NK-92 (cell line): ENCODE measurements around the gene CMPK2.

Experiments
- DNase-seq: peaks from one replicate; lab custom pipeline; 2025; ENCODE audit not compliant: unreplicated experiment; lab: John Stamatoyannopoulos, UW

CMPK2 gene

GRCh38 chr2:6845312-6845711, 20.4 kb downstream of the CMPK2 start:
- no peak for DNase-seq

GRCh38 chr2:6841537-6842287, 24.0 kb downstream of the CMPK2 start:
- no peak for DNase-seq

DNA sequence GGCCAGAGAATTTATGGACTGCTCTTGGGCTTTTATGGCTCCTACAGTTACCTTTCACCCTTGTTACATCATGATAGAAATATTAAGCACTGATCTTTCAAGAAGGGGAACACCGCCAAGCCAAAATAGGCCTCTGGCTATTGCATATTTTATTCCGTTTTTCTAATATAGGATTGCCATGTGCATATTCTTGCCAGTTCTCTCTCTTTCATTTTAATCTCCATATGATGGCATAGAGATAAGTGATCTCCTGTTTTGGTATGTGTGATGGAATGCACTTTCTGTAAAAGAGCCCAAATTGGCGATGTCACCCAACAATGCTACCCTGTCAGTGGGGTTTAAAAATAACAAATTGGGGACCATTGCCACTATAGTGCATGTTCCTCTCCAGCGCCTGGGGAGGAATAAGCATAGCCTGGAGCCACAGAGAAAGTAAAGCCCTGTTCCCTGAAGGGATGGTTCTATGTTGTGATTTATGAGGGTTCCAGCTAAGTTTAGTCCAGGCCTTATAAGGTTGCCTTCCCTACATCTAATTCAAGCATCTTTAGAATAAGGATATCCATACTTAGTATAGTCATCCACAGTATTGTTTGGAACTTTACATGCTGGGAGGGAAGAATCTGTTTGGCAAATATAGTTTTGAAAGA, 26.9 kb downstream of the CMPK2 start:
- DNase-seq: no peak

DNA sequence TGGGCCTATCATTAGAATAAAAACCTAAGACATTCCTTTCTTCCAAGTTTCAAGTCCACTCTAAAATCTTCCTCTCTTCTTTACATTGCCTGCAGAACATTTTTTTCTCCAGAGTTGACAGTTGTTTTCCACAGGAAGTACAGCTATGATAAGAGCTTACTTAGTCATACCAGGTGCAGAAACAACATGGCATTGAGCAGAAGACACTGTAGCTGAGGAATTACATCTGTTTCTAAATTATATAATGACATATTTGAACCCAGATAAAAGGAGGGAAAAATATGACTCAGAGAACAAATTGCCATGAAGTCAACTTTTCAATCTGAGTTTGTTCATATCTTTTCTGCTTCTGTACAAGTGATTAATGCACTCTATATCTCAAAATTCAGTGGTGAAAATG, 30.2 kb downstream of the CMPK2 start:
- DNase-seq: no peak

- DNase-seq: no peak
Observed at GRCh38 chr2:6834163-6834562, 31.5 kb downstream of the CMPK2 start.

DNA sequence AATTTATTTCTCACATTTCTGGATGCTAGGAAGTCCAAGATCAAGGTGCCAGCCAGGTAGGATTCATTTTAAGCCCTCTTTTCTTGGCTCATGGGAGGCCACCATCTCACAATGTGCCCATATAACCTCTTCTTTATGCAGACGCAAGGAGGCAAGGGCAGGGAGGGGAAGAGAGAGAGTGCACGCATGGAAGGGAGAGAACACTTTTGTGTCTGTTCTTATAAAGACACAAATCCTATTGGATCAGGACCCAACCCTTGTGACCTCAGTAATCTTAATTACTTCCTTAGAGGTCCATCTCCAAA, 32.5 kb downstream of the CMPK2 start:
- DNase-seq: no peak

DNA sequence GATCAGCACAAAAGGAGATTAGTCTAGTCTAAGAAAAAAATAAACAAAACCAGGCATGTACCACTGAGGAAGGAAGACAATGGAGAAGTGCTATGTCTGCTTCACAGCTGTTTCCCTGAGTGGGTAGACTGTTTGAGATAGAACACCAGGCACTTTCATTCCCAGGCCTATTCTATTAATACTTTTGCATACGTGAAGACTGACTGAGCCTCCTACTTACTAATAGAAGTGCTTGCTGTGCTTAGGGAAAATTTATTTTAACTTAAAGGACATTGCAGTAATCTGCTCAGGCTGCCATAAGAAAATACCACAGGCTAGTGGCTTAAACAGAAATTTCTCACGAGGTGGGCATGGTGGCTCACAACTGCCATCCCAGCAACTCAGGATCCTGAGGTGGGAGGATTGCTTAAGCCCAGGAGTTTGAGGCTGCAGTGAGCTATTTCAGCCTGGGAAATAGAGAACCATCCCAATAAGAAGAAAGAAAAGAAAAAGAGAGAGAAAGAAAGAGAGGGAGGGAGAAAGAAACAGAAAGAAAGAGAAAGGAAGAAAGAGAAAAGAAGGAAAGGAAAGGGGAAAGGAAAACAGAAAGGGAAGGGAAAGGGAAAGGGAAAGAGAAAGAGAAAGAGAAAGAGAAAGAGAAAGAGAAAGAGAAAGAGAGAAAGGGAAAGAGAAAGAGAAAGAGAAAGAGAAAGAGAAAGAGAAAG, 33.0 kb downstream of the CMPK2 start:
- DNase-seq: no peak

- DNase-seq: no peak
Observed at GRCh38 chr2:6831229-6831628, 34.5 kb downstream of the CMPK2 start.

GRCh38 chr2:6828299-6828584, 37.5 kb downstream of the CMPK2 start:
- no peak for DNase-seq

DNA sequence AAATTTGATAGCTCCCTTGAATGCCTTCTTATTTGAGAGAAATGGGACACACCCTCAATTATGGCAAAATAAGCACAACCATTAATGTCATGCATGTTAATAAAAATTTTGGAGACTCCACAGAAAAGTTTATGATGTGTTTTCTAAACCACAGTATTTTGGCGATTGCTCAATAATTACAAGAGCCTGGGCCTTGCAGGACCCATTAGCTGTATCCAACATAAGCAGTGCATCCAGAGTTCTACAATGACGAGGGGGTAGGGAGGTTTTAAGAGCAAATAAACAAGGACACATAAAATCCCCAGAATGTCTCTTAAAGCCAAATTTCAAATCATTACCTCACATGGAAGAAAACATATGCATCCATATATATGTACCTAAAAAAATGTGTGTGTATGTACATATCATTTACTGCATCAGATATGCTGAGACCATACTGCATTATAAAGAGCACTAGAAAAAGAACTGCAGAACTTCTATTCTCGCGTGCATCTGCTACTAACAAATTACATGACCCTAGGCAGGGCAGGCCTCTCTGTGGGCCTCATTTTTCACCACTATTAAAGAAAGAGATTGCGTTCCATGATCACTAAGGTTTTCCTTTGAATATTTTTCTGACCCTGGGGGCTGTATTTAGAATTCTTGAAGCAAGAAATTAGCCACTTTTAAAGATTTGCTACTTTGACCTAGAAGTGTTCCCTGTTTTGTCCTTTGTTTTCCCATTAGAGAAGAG, 38.0 kb downstream of the CMPK2 start:
- DNase-seq: no peak

DNA sequence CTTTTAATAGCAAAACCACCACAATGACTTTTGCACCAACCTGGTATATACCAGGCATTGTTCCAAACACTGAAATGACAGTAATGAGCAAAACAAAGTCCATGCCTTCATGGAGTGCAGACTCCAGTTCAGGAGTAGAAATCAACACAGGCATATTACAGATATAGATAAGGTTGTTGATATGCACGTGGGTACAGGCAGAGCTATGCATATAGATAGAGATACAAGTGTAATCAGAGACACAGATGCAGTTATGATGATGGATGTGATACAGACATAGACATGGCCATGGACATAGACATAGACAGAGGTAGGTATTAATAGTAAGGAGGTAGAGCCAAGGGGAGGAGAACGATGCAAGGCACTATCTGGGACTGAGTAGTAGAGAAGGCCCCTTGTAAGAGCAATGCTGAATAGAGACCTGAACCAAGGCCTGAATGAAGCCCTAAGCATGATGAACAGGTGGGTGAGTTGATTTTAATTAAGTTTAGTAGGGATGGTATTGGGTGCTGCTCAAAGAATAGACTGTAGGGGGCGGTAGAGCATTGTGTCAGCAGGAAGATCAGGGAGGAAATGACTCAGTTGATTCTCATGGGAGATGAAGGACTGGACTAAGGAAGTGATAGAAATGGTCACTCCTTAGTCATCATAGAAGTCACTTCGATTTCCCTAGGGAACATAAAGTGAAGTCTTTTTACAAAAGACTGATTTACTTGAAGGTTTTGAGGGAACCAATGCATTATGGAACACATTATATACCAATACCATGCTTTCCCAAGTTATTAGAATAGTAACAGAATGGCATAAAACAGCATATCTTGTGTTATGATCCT, 39.4 kb downstream of the CMPK2 start:
- no peak for DNase-seq

- DNase-seq: no peak
Observed at GRCh38 chr2:6824962-6825361, 40.7 kb downstream of the CMPK2 start.

DNA sequence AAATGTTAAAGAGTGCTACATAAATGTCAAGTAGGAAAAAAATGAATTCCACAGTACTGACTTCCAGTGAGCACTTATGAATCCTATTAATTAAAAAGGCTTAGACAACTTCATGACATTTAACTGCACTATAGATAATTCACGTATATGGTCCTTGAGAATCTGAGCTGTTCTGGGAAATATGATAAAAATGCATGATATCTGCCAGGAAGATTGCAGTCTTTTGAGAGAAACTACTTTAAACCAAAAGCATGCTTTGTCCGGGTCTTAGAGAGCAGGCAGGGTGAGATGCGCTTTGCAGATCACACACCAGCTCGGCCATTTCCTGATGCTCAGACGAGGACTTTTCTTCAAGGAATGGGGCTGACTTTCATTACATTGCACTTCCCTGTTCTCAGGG, 42.6 kb downstream of the CMPK2 start:
- no peak for DNase-seq

- no peak for DNase-seq
Observed at GRCh38 chr2:6822406-6822805, 43.3 kb downstream of the CMPK2 start.

GRCh38 chr2:6820903-6821584, 44.7 kb downstream of the CMPK2 start:
- DNase-seq: no peak

DNA sequence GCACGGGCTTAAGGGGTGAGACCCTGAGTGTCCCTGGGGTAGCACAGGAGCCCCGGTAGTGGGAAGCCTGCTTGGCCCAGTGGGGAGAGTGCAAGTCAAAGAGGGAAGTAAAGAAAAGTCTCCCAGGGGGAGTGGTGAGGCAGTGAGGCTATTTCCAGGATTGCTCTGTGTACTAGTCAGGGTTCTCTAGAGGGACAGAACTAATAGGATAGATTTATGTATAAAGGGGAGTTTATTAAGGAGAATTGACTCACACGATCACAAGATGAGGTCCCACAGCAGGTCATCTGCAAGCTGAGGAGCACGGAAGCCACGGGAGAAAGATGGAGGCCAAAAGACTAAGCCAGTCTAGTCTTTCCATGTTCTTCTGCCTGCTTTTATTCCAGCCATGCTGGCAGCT, 45.5 kb downstream of the CMPK2 start:
- DNase-seq: no peak

- DNase-seq: no peak
Observed at GRCh38 chr2:6819668-6820067, 46.0 kb downstream of the CMPK2 start.

DNA sequence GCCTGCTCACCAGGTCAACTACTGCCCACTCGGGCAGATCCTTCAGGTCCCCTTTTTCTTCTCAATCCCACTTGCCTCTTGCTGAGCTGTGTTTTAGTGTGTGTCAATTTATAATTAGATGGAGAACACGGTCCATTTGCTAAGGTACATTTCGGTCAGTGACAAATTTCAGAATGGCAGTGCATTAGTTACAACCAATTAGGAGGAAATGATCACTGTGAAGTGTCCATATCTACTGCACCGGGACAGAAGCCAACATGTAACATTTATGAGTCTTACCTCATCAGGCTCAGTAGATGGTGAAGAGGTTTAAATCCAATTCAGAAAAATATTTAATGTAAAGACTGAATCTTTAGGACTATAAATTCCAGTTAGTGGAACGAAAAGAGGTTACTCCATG, 47.7 kb downstream of the CMPK2 start:
- DNase-seq: no peak

DNA sequence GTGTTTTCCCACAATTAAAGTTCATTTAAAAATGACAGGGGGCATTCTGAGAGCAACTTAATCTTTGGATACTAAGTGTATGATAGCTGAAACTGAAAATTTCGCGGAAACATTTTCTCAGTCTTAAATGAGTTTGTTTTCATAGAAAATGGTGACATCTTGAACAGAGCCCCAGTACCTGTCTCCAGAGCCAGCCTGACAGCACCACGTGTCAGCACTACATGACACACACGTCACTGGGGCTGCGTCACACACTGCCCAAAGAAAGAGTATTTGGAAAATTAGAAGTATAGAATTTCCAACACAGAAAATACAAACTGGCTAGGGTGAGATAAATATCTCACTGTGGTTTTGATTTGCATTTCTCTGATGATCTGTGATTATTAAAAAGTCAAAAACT, 50.8 kb downstream of the CMPK2 start:
- no peak for DNase-seq

- DNase-seq: no peak
Observed at GRCh38 chr2:6814312-6814711, 51.4 kb downstream of the CMPK2 start.

- DNase-seq: no peak
Observed at GRCh38 chr2:6813573-6813972, 52.1 kb downstream of the CMPK2 start.
